Activated CD4-positive, alpha-beta T cell treated with anti-CD3 and anti-CD28 coated beads, Interleukin-2, amount 50 U/mL, for 4 hours (primary cell): ENCODE results near the gene CXCR4.

Experiments used
- DNase-seq, 2 experiments: peaks; one replicate each; pipeline ENCODE4 v3.0.0-alpha.2; 2020

Gene CXCR4

DNA sequence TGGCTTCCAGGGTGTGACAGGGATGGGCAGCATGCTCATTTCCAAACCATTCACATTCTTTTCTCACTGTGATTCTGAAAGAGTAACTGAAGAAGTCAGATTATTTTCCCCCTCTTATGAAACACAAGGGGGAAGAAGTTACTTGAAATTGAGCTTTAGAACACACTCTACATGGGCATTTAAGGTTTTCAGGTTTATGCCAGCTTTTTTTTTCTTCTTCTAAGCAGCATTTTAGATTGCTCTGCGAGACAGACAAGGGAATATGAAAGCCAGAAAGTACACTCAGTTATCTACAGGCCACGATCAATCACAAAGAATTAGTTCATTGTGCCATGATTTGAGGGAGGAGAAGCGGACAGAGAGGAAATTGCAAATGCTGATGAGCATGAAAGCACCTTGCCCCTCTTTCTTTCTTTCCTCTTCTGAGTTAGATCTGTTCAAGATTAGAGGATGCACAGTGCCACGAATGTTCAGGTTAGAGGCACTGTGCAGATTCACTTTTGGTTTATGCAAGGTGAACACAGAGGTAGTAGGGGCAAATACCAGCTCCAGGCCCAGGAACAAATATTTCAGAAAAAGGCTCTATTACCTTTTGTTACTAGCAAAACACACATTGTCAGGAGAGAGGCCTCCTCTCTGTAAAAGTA lies 49.2 kb downstream of the CXCR4 start:
- DNase-seq, result no peak

DNA sequence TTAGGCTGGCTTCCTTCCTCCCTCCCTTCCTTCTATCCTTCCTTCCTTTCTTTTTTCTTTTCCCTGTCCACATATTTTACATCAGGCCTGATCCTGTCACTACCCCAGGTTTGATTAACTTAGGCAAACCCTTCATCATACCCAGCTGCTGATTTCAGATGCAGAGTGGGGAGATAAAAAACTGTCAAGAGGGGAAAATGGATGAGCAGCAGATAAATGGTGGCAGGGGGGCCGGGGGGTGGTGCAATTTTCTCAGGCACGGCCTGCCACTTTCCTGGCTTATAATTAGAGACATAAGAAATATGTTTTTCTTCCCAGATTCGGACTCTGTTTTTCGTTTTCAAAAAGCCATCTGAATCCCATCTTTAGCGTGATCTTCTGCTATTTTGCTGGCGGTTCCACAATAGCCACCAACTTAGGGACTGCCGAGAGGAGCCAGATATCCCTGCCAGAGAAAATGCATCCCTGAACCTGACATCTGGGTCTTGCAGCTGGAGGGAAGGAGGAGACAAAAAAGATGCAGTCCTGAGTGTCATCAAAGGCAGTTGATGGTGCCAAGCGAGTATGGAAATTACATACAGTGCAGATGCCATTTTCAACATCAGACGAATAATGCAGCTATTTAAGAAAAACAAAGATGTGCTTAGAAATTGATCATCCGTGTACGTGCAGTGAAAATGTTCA lies 49.9 kb downstream of the CXCR4 start:
- DNase-seq, result no peak

DNA sequence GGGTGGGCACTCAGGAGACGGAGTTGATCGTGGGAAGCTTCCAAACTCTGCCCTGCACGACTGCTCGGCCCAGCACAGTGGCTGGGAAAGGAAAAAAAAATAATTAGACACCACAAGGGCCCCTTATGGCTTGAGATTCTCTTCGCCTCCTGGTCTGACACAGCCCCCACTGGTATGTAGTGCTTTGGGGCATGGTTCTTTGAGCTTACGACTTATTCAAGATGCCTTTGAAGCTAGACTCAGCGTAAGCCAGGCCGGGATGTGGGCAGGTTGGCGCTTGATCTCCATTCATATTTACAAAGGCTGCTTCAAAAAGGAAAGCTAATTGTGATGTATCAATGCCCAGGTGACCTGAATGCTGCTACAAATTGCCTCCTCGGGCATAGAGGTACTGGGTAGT lies 50.5 kb downstream of the CXCR4 start:
- no peak for DNase-seq

DNA sequence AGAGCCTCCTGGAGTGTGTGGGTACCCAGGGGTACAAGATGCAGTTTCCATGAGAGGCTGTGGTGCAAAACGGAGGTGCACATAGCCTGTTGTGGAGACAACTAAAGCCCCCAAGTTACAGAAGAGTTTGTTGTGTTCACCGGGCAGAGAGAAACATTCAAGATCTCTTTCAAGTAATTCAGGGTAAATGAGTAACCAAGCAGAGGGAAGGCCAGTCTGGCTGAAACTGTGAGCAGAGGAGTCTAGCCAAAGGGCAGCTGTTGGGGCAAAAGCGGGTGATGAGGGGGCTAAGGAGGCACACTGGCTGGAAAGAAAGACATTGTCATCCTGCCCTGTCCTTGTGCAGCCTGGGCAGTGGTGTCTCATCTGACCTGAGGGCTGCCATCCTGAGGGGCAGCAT lies 52.0 kb downstream of the CXCR4 start:
- DNase-seq, result no peak

GRCh38 chr2:136065384-136065783 lies 52.6 kb downstream of the CXCR4 start:
- DNase-seq, result no peak
